H9 (cell line): ENCODE data around the gene L3MBTL4. TPM values are rescaled to one million over a fixed set of nuclear protein-coding genes. Genes with fewer than 3 reads are reported as not detected.

ENCODE experiments used
- DNase-seq: peaks from one replicate; pipeline ENCODE4 v3.0.0-alpha.2; 2017
- H2AFZ ChIP-seq: one replicate; pipeline ENCODE4 v1.6.1; 2013; ENCODE audit warnings: mild to moderate bottlenecking, low read length, control low read depth, moderate library complexity
- H2AK5ac ChIP-seq: 2 replicates; pipeline ENCODE4 v1.6.1; 2013; ENCODE audit warnings: low read length, control low read depth, mixed read lengths; ENCODE audit not compliant: insufficient read length
- H2BK120ac ChIP-seq: one replicate; pipeline ENCODE4 v1.6.1; 2013; ENCODE audit warnings: low read depth, mild to moderate bottlenecking, low read length, control low read depth, inconsistent platforms; ENCODE audit not compliant: poor library complexity, severe bottlenecking
- H2BK12ac ChIP-seq: 2 replicates; pipeline ENCODE4 v1.6.1; 2013; ENCODE audit warnings: low read length, control low read depth, mixed read lengths, low read depth; ENCODE audit not compliant: insufficient read length
- H2BK15ac ChIP-seq: 2 replicates; pipeline ENCODE4 v1.6.1; 2013; ENCODE audit warnings: low read depth, low read length, control low read depth
- H2BK20ac ChIP-seq: one replicate; pipeline ENCODE4 v1.6.1; 2013; ENCODE audit warnings: low read depth, mild to moderate bottlenecking, low read length, control low read depth, inconsistent platforms; ENCODE audit not compliant: poor library complexity, severe bottlenecking
- H2BK5ac ChIP-seq: 2 replicates; pipeline ENCODE4 v1.6.1; 2013; ENCODE audit warnings: low read length, control low read depth, mixed read lengths; ENCODE audit not compliant: insufficient read length
- H3K14ac ChIP-seq: 2 replicates; pipeline ENCODE4 v1.6.1; 2013; ENCODE audit warnings: low read length, control low read depth; ENCODE audit not compliant: insufficient read depth
- H3K18ac ChIP-seq: 2 replicates; pipeline ENCODE4 v1.6.1; 2013; ENCODE audit warnings: low read depth, mild to moderate bottlenecking, mixed read lengths, low read length, control low read depth; ENCODE audit not compliant: insufficient read length
- H3K23ac ChIP-seq: 2 replicates; pipeline ENCODE4 v1.6.1; 2013; ENCODE audit warnings: low read length, control low read depth, mixed read lengths, low read depth; ENCODE audit not compliant: insufficient read length
- H3K23me2 ChIP-seq: 2 replicates; pipeline ENCODE4 v1.6.1; 2013; ENCODE audit warnings: low read depth, mild to moderate bottlenecking, mixed read lengths, low read length, control low read depth; ENCODE audit not compliant: insufficient read length, poor library complexity, severe bottlenecking
- H3K27ac ChIP-seq: 2 replicates; pipeline ENCODE4 v1.5.1; 2013; ENCODE audit warnings: low read length, control low read depth, mixed read lengths, low read depth; ENCODE audit not compliant: insufficient read length
- H3K27me3 ChIP-seq: 2 replicates; pipeline ENCODE4 v1.6.1; 2013; ENCODE audit warnings: low read length, control low read depth, inconsistent platforms; ENCODE audit not compliant: insufficient read depth
- H3K4ac ChIP-seq: 2 replicates; pipeline ENCODE4 v1.6.1; 2013; ENCODE audit warnings: low read depth, mild to moderate bottlenecking, control low read depth, inconsistent platforms, low read length, moderate library complexity
- H3K4me1 ChIP-seq: 2 replicates; pipeline ENCODE4 v1.6.1; 2013; ENCODE audit warnings: low read length, control low read depth, inconsistent platforms; ENCODE audit not compliant: insufficient read depth
- H3K4me2 ChIP-seq: 2 replicates; pipeline ENCODE4 v1.6.1; 2013; ENCODE audit warnings: low read length, control low read depth, mixed read lengths; ENCODE audit not compliant: insufficient read length, insufficient read depth
- H3K56ac ChIP-seq: 2 replicates; pipeline ENCODE4 v1.6.1; 2013; ENCODE audit warnings: low read depth, mild to moderate bottlenecking, mixed read lengths, low read length, control low read depth; ENCODE audit not compliant: insufficient read length
- H3K79me1 ChIP-seq: 2 replicates; pipeline ENCODE4 v1.6.1; 2013; ENCODE audit warnings: low read depth, mild to moderate bottlenecking, moderate library complexity, low read length, control low read depth, inconsistent platforms; ENCODE audit not compliant: insufficient read depth, poor library complexity, severe bottlenecking
- H3K79me2 ChIP-seq: 2 replicates; pipeline ENCODE4 v1.6.1; 2013; ENCODE audit warnings: low read length, control low read depth, inconsistent platforms; ENCODE audit not compliant: insufficient read depth
- H3K9ac ChIP-seq: 2 replicates; pipeline ENCODE4 v1.6.1; 2013; ENCODE audit warnings: low read length, control low read depth, mixed read lengths; ENCODE audit not compliant: insufficient read length; ENCODE audit errors: extremely low read depth
- H3K9me3 ChIP-seq: one replicate; pipeline ENCODE4 v1.6.1; 2013; ENCODE audit warnings: low read depth, low read length, inconsistent platforms; ENCODE audit not compliant: control insufficient read depth
- H3T11ph ChIP-seq: one replicate; pipeline ENCODE4 v1.6.1; 2013; ENCODE audit warnings: mild to moderate bottlenecking, low read length, control low read depth, inconsistent platforms
- H4K20me1 ChIP-seq: one replicate; pipeline ENCODE4 v1.6.1; 2013; ENCODE audit not compliant: control insufficient read depth, insufficient read length, insufficient read depth
- H4K5ac ChIP-seq: 2 replicates; pipeline ENCODE4 v1.6.1; 2013; ENCODE audit warnings: low read depth, mild to moderate bottlenecking, mixed read lengths, low read length, control low read depth; ENCODE audit not compliant: insufficient read length
- H4K8ac ChIP-seq: replicated peaks from 2 replicates; pipeline ENCODE4 v1.6.1; 2013; ENCODE audit warnings: low read length, control low read depth, mixed read lengths, low read depth; ENCODE audit not compliant: insufficient read length
- H4K91ac ChIP-seq: 2 replicates; pipeline ENCODE4 v1.6.1; 2013; ENCODE audit warnings: low read depth, mild to moderate bottlenecking, moderate library complexity, mixed read lengths, low read length, control low read depth; ENCODE audit not compliant: insufficient read length
- H3K27ac Mint-ChIP-seq, 3 experiments: 2 replicates in 2 of 3; 3 replicates in 1 of 3; pipeline ENCODE4 v1.8.0; 2020 to 2021; ENCODE audit warnings: mixed read lengths in 3 of 3, mild to moderate bottlenecking in 1 of 3, moderate library complexity in 1 of 3
- H3K27me3 Mint-ChIP-seq: 2 replicates; pipeline ENCODE4 v1.8.0; 2021; ENCODE audit warnings: low read depth, mild to moderate bottlenecking, moderate library complexity, mixed read lengths
- H3K36me3 Mint-ChIP-seq, 3 experiments: 2 replicates in 2 of 3; 3 replicates in 1 of 3; pipeline ENCODE4 v1.8.0; 2020 to 2021; ENCODE audit warnings: low read depth in 3 of 3, mixed read lengths in 3 of 3; ENCODE audit not compliant: insufficient read depth in 1 of 3
- H3K4me1 Mint-ChIP-seq, 2 experiments: 2 replicates each; pipeline ENCODE4 v1.8.0; 2020; ENCODE audit warnings: mixed read lengths in 2 of 2
- H3K4me3 Mint-ChIP-seq, 2 experiments: 2 replicates in 1 of 2; 3 replicates in 1 of 2; pipeline ENCODE4 v1.8.0; 2020 to 2021; ENCODE audit warnings: mild to moderate bottlenecking in 2 of 2, mixed read lengths in 2 of 2, moderate library complexity in 1 of 2
- H3K9me3 Mint-ChIP-seq, 2 experiments: 2 replicates in 1 of 2; 3 replicates in 1 of 2; pipeline ENCODE4 v1.8.0; 2020; ENCODE audit warnings: mild to moderate bottlenecking in 2 of 2, mixed read lengths in 2 of 2, moderate library complexity in 1 of 2
- CTCF ChIP-seq: fragments of 200-600 bp; sonication (generic); conservative IDR thresholded peaks from 3 replicates; pipeline ENCODE4 v1.8.0; 2021; ENCODE audit warnings: antibody characterized with exemption, mild to moderate bottlenecking
- WGBS: extraction: QIAGEN DNeasy Blood & Tissue Kit; methylation state at CpG from one replicate; pipeline ENCODE4 v1.1.7; 2013; ENCODE audit warnings: missing lambda C conversion rate, low lambda C conversion rate, mixed read lengths; ENCODE audit not compliant: insufficient read length; ENCODE audit errors: extremely low coverage; 5-methylcytosine and 5-hydroxymethylcytosine counted together
- total RNA-seq: library from RNA; stranded (reverse); gene quantifications from 2 replicates; pipeline ENCODE4 v1.2.1, GENCODE V29; 2021

The L3MBTL4 gene
- total RNA-seq, 1 experiment from 2014 or later: 1.9 TPM

- H2BK20ac ChIP-seq: no peak overlapping the region
- Mint-ChIP-seq H3K4me3 (no peak overlapping the region; a peak in 1 of 5 replicates), H3K27ac (no peak overlapping the region), H3K9me3 (no peaks in the 10 kb centered on the region), H3K4me1 (peaks cover 3 to 4% of the 10 kb centered on the region in 2 experiments; a peak in 2 of 4 replicates), H3K27me3 (no peaks in the 10 kb centered on the region), H3K36me3 (no peaks in the 10 kb centered on the region)
- H3K27me3 ChIP-seq: no peaks in the 10 kb centered on the region
- H3K4me1 ChIP-seq: no peaks in the 10 kb centered on the region; the same call in 1 of the 2 replicates
- no peaks in the 10 kb centered on the region for H3K23me2 ChIP-seq
- H3K27ac ChIP-seq: no peak overlapping the region
- no peak overlapping the region for H2BK12ac ChIP-seq
- no peak overlapping the region for H2AFZ ChIP-seq
- H3K79me1 ChIP-seq: no peaks in the 10 kb centered on the region
- H3K14ac ChIP-seq: no peak overlapping the region
- H3K4me2 ChIP-seq: no peak overlapping the region
- H4K5ac ChIP-seq: no peak overlapping the region
- H3K56ac ChIP-seq: no peak overlapping the region
- no peaks in the 10 kb centered on the region for H3K79me2 ChIP-seq
- no peaks in the 10 kb centered on the region for H3K9me3 ChIP-seq
- WGBS: no CpG with 5 or more reads among the region's 19 CpGs
- no peak overlapping the region for H2AK5ac ChIP-seq
- no peak overlapping the region for H3T11ph ChIP-seq
- no peak overlapping the region for H3K18ac ChIP-seq
- no peak overlapping the region for H3K4ac ChIP-seq
- no peaks in the 10 kb centered on the region for H4K20me1 ChIP-seq
- H3K9ac ChIP-seq: no peak overlapping the region
- no peak for TF ChIP-seq CTCF
- no peak for DNase-seq
- H2BK5ac ChIP-seq: no peak overlapping the region
- no peak overlapping the region for H2BK120ac ChIP-seq
- no peak overlapping the region for H4K91ac ChIP-seq
- H2BK15ac ChIP-seq: no peak overlapping the region
- no peak overlapping the region for H4K8ac ChIP-seq
- no peak overlapping the region for H3K23ac ChIP-seq
Measured at GRCh38 chr18:6431659-6432318, 17.1 kb upstream of the L3MBTL4 start.
